CMK (cell line): ENCODE measurements around the gene RHOBTB1.

ENCODE experiments used
- DNase-seq: peaks from one replicate; pipeline ENCODE4 v3.0.0-alpha.2; 2010; ENCODE audit warnings: low read depth

Gene RHOBTB1

GRCh38 chr10:60964257-60965235, 20.6 kb upstream of the RHOBTB1 start:
- no peak for DNase-seq

GRCh38 chr10:60963441-60964256, 19.7 kb upstream of the RHOBTB1 start:
- no peak for DNase-seq

GRCh38 chr10:60962946-60963345, 19.0 kb upstream of the RHOBTB1 start:
- no peak for DNase-seq

GRCh38 chr10:60960913-60961312, 16.9 kb upstream of the RHOBTB1 start:
- no peak for DNase-seq

GRCh38 chr10:60960031-60960430, 16.0 kb upstream of the RHOBTB1 start:
- DNase-seq: no peak

GRCh38 chr10:60958892-60959601, 15.1 kb upstream of the RHOBTB1 start:
- DNase-seq: no peak

GRCh38 chr10:60957667-60958221, 13.8 kb upstream of the RHOBTB1 start:
- DNase-seq: no peak

GRCh38 chr10:60955957-60956425, 12.0 kb upstream of the RHOBTB1 start:
- DNase-seq: no peak

- DNase-seq: no peak
Observed at GRCh38 chr10:60955316-60955715, 11.3 kb upstream of the RHOBTB1 start.

- no peak for DNase-seq
Observed at GRCh38 chr10:60954035-60954434, 10.1 kb upstream of the RHOBTB1 start.

GRCh38 chr10:60953420-60953819, 9.4 kb upstream of the RHOBTB1 start:
- DNase-seq: no peak

- no peak for DNase-seq
Observed at GRCh38 chr10:60952846-60953220, 8.8 kb upstream of the RHOBTB1 start.

- no peak for DNase-seq
Observed at GRCh38 chr10:60952067-60952845, 8.3 kb upstream of the RHOBTB1 start.

GRCh38 chr10:60951272-60951724, 7.3 kb upstream of the RHOBTB1 start:
- no peak for DNase-seq

GRCh38 chr10:60950300-60950699, 6.3 kb upstream of the RHOBTB1 start:
- no peak for DNase-seq

GRCh38 chr10:60948851-60949250, 4.9 kb upstream of the RHOBTB1 start:
- DNase-seq: no peak

- DNase-seq: no peak
Observed at GRCh38 chr10:60944910-60945297, 919 bp upstream of the RHOBTB1 start.

GRCh38 chr10:60943316-60944057, 498 bp downstream of the RHOBTB1 start:
- DNase-seq: no peak

- DNase-seq: peak; percentile 18
Observed at GRCh38 chr10:60942788-60943315, 1.1 kb downstream of the RHOBTB1 start.
